Natural killer cell (primary cell): ENCODE data around the gene TSPAN11. TPM values are rescaled to one million over a fixed set of nuclear protein-coding genes. Genes with fewer than 3 reads are reported as not detected.

Experiments
- ATAC-seq, 3 donors: fragments of 150-1000 bp in 2 of 3; fragments of 200-7000 bp in 1 of 3; cut with Tn5 transposase; 1 replicate in 1 of 3; 2 replicates in 2 of 3; pipeline ENCODE4 v1.10.0; 2021; ENCODE audit warnings: mild to moderate bottlenecking in 2 of 3, moderate library complexity in 2 of 3
- DNase-seq, 2 donors: peaks; one replicate each; pipeline versions ENCODE4 v3.0.0 to v3.0.0-alpha.2; 2013 to 2021; ENCODE audit warnings: mixed read lengths in 1 of 2
- H3K27ac ChIP-seq: one replicate; pipeline ENCODE4 v1.5.1; 2013; ENCODE audit warnings: mild to moderate bottlenecking, low read length
- H3K27me3 ChIP-seq: one replicate; pipeline ENCODE4 v1.6.1; 2013; ENCODE audit warnings: low read length; ENCODE audit not compliant: control insufficient read depth, insufficient read depth
- H3K36me3 ChIP-seq: one replicate; pipeline ENCODE4 v1.6.1; 2013; ENCODE audit warnings: low read length; ENCODE audit not compliant: control insufficient read depth, insufficient read depth
- H3K4me1 ChIP-seq: one replicate; pipeline ENCODE4 v1.6.1; 2013; ENCODE audit warnings: low read length; ENCODE audit not compliant: control insufficient read depth, insufficient read depth
- H3K4me3 ChIP-seq: one replicate; pipeline ENCODE4 v1.5.1; 2013; ENCODE audit warnings: low read length
- H3K9me3 ChIP-seq: one replicate; pipeline ENCODE4 v1.6.1; 2013; ENCODE audit warnings: low read length; ENCODE audit not compliant: control insufficient read depth, insufficient read depth
- H3K27ac Mint-ChIP-seq, 2 donors: one replicate each; pipeline ENCODE4 v1.8.0; 2022; ENCODE audit warnings: mild to moderate bottlenecking in 2 of 2, mixed read lengths in 2 of 2, moderate library complexity in 1 of 2
- H3K27me3 Mint-ChIP-seq, 2 donors: one replicate each; pipeline ENCODE4 v1.8.0; 2022; ENCODE audit warnings: low read depth in 2 of 2, mixed read lengths in 2 of 2
- H3K36me3 Mint-ChIP-seq: one replicate; pipeline ENCODE4 v1.8.0; 2022; ENCODE audit warnings: mixed read lengths
- H3K4me1 Mint-ChIP-seq, 2 donors: one replicate each; pipeline ENCODE4 v1.8.0; 2022; ENCODE audit warnings: mixed read lengths in 2 of 2
- H3K4me3 Mint-ChIP-seq: one replicate; pipeline ENCODE4 v1.8.0; 2022; ENCODE audit warnings: mild to moderate bottlenecking, moderate library complexity, mixed read lengths
- H3K9me3 Mint-ChIP-seq, 2 donors: one replicate each; pipeline ENCODE4 v1.8.0; 2022; ENCODE audit warnings: mixed read lengths in 2 of 2
- WGBS: methylation state at CpG from one replicate; pipeline ENCODE4 v1.1.7; 2013; ENCODE audit warnings: missing lambda C conversion rate; ENCODE audit not compliant: insufficient coverage; 5-methylcytosine and 5-hydroxymethylcytosine counted together
- intact Hi-C: fragments of 100-400 bp; cut with micrococcal nuclease; formaldehyde crosslinking; loops from one replicate; pipeline ENCODE4 v1.14.2; 2022
- total RNA-seq, 4 donors: library from RNA; stranded (reverse); fragments of 120-200 nt in 1 of 4; gene quantifications; one replicate each; pipeline versions ENCODE4 v1.2.3 to v1.2.4, GENCODE V29; 2013 to 2022
- TF ChIP-seq, protein P1 (sequence below): fragments of 200-600 bp; IDR thresholded peaks from one replicate; pipeline ENCODE4 v1.8.0; 2022; ENCODE audit warnings: antibody characterized with exemption

Gene TSPAN11
- total RNA-seq, 3 donors from 2014 or later (not counting 1 experiment from before 2014, with no cell fraction given) = not detected

DNA sequence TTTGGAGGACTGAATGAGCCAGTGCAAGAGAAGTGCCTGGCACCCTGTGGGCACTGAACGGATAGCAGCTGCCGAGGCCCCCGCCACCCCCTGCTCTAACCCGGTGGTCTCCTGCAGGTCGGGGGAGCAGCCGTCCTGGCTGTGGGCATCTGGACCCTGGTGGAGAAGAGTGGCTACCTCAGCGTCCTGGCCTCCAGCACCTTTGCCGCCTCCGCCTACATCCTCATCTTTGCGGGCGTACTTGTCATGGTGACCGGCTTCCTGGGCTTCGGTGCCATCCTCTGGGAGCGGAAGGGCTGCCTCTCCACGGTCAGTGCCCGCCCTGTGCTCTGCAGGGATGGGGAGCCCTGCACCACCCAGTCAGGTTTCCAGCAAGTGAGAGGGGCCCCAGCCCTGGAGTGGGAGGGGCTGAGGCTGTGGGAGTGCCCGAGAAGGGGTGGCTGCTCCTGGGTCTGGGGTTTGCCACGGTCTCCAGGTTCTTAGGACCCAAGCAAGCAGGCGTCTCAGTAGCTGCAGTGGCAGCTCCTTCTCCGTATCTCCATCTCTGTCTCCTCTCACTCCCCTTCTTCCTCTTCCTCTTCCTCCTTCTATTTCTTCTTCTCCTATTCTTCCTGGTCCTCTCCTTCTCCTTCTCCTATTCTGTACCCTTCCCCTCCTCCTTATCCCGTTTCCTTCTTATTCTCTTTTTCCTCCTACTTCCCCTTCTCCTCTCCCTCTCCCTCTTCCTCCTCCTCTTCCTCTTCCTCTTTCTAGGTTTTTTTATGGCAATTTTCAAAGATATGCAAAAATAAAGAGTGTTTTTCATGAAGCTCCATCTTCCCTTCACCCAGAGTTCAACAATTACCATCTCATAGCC, 37.4 kb downstream of the TSPAN11 start:
- H3K4me3 ChIP-seq = no peak overlapping the region
- H3K27ac ChIP-seq = no peak overlapping the region
- WGBS = 77% methylated on average over 21 of the region's 21 CpGs
- H3K36me3 Mint-ChIP-seq = no peaks in the 10 kb centered on the region
- no peaks in the 10 kb centered on the region for H3K27me3 ChIP-seq
- H3K27me3 Mint-ChIP-seq = peaks cover 0 to 2% of the 10 kb centered on the region in 2 donors
- H3K27ac Mint-ChIP-seq = no peak overlapping the region
- no peaks in the 10 kb centered on the region for H3K4me1 ChIP-seq
- no peaks in the 10 kb centered on the region for H3K9me3 ChIP-seq
- TF ChIP-seq, protein P1, sequence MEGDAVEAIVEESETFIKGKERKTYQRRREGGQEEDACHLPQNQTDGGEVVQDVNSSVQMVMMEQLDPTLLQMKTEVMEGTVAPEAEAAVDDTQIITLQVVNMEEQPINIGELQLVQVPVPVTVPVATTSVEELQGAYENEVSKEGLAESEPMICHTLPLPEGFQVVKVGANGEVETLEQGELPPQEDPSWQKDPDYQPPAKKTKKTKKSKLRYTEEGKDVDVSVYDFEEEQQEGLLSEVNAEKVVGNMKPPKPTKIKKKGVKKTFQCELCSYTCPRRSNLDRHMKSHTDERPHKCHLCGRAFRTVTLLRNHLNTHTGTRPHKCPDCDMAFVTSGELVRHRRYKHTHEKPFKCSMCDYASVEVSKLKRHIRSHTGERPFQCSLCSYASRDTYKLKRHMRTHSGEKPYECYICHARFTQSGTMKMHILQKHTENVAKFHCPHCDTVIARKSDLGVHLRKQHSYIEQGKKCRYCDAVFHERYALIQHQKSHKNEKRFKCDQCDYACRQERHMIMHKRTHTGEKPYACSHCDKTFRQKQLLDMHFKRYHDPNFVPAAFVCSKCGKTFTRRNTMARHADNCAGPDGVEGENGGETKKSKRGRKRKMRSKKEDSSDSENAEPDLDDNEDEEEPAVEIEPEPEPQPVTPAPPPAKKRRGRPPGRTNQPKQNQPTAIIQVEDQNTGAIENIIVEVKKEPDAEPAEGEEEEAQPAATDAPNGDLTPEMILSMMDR = no peak
- H3K4me3 Mint-ChIP-seq = no peak overlapping the region
- ATAC-seq (no peak), DNase-seq (no peak)
- H3K4me1 Mint-ChIP-seq = no peaks in the 10 kb centered on the region
- intact Hi-C loops = no loop called here
- H3K36me3 ChIP-seq = no peaks in the 10 kb centered on the region
- no peaks in the 10 kb centered on the region for H3K9me3 Mint-ChIP-seq

DNA sequence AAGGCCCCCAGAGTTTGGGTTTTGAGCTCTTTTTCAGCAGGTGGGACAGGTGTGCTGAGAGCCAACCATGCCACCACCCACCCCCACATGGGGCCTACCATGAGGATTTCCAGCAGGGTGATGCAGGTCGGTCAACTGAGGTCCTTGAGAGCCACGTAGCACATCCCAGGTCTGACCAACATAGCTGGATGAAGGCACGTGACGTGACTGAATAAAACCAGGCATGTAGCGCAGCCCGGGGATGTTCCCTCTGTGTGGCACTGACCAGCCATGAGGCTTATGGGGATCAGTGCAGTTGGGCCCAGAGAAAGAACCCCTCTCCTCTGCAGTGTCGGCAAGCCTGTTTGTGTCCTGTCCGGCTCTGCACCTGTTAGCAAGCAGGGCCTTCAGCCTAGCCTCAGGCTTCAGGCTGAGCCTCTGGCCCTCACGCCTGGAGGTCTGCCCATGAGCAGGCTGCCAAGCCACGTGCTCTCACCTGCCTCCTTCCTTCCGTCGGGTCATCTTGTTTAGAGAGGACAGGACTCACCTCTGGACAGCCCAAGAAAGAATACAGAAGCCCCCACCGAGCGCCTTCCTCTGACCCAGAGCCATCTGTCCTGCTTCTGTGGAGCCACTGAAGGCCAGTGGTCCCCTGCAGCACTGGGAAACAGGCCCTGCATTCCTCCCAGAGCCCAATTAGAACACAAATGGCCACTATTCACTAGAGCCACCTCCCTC, 38.5 kb downstream of the TSPAN11 start:
- Histone ChIP-seq H3K4me1 (no peaks in the 10 kb centered on the region), H3K4me3 (no peak overlapping the region), H3K9me3 (no peaks in the 10 kb centered on the region), H3K27me3 (no peaks in the 10 kb centered on the region), H3K27ac (no peak overlapping the region), H3K36me3 (no peaks in the 10 kb centered on the region)
- Mint-ChIP-seq H3K27ac (no peak overlapping the region), H3K4me3 (no peak overlapping the region), H3K27me3 (no peaks in the 10 kb centered on the region), H3K4me1 (no peaks in the 10 kb centered on the region), H3K36me3 (no peaks in the 10 kb centered on the region), H3K9me3 (no peaks in the 10 kb centered on the region)
- intact Hi-C loops = no loop called here
- no peak for DNase-seq
- ATAC-seq = no peak
- WGBS = 87% methylated on average over 14 of the region's 14 CpGs
- TF ChIP-seq, protein P1 = no peak

DNA sequence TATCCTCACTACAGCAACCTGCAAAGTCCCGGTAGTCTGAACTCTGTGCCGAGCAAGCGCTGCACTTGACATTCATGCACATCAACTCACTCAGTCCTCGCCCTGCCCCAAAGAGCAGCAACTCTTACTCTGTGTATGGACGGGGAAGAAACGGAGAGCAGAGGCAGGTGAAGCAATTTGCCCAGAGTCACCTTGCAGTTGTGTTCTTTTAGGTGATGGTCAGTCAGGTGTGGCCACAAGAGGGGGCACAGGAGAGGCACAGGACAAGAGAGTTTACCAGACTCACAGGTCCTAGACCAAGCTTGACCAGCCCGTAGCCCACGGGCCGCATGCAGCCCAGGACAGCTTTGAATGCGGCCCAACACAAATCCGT, 39.1 kb downstream of the TSPAN11 start:
- Histone ChIP-seq H3K4me1 (no peaks in the 10 kb centered on the region), H3K27me3 (no peaks in the 10 kb centered on the region), H3K9me3 (no peaks in the 10 kb centered on the region), H3K27ac (no peak overlapping the region), H3K4me3 (no peak overlapping the region), H3K36me3 (no peaks in the 10 kb centered on the region)
- H3K4me1 Mint-ChIP-seq = no peaks in the 10 kb centered on the region
- no peak overlapping the region for H3K4me3 Mint-ChIP-seq
- DNase-seq = no peak
- no peaks in the 10 kb centered on the region for H3K36me3 Mint-ChIP-seq
- TF ChIP-seq, protein P1 = no peak
- no peak for ATAC-seq
- peaks cover 0 to 2% of the 10 kb centered on the region in 2 donors for H3K27me3 Mint-ChIP-seq
- intact Hi-C loops = no loop called here
- WGBS = 89% methylated on average over 11 of the region's 11 CpGs
- H3K27ac Mint-ChIP-seq = no peak overlapping the region
- no peaks in the 10 kb centered on the region for H3K9me3 Mint-ChIP-seq
